ENCODE results near the gene RAD51B. TPM values are rescaled to one million over a fixed set of nuclear protein-coding genes. Genes with fewer than 3 reads are reported as not detected.

RAD51B gene
- total and polyA plus RNA-seq, 9 of the 15 experiments (the other 6 are each of a cell fraction or from before 2014, with no cell fraction given), result 8.5 to 17.3 (median 11.3) TPM

GRCh38 chr14:68590201-68590522 lies 770.6 kb downstream of the RAD51B start (continued):
- TF ChIP-seq TCF15 (CRISPR knock-in tag; IDR thresholded peaks at IDR 0.05) (no peak), ZNF232 (CRISPR knock-in tag; IDR thresholded peaks at IDR 0.05) (no peak), FOXJ3 (CRISPR knock-in tag; IDR thresholded peaks at IDR 0.05) (no peak), HOMEZ (CRISPR knock-in tag; IDR thresholded peaks at IDR 0.05) (no peak)

- Histone ChIP-seq H3K27me3 (ENCODE audit: control insufficient read depth in 2 of 2, insufficient read depth in 2 of 2, low read length in 2 of 2) (no peaks in the 10 kb centered on the region; a peak in 2 of 5 replicates), H3K4me2 (ENCODE audit: insufficient read depth, low read length) (no peak overlapping the region), H4K20me1 (replicated peaks; ENCODE audit: control insufficient read depth, insufficient read depth, low read length) (no peaks in the 10 kb centered on the region; the same call in 1 of the 2 replicates), H3K9me1 (ENCODE audit: control insufficient read depth, insufficient read depth, low read length) (no peaks in the 10 kb centered on the region), H3K4me1 (replicated peaks in 1 of 2; ENCODE audit: control insufficient read depth in 2 of 2, insufficient read depth in 2 of 2, low read length in 2 of 2) (no peaks in the 10 kb centered on the region; a peak in 2 of 5 replicates), H3K9me3 (replicated peaks; ENCODE audit: control insufficient read depth, insufficient read depth, low read depth, low read length) (no peaks in the 10 kb centered on the region), H3K27ac (ENCODE audit: extremely low read depth, low read depth, low read length) (no peak overlapping the region), H3K9ac (ENCODE audit: insufficient read depth in 1 of 2, low read depth in 2 of 2, low read length in 2 of 2) (no peak overlapping the region), H2AFZ (ENCODE audit: low read depth, low read length) (no peak overlapping the region), H3K4me3 (no peak overlapping the region), H3K79me2 (ENCODE audit: control insufficient read depth, insufficient read depth, low read length) (no peaks in the 10 kb centered on the region), H3K36me3 (ENCODE audit: control insufficient read depth, insufficient read depth, low read length) (no peaks in the 10 kb centered on the region)
- intact Hi-C loops (cut with micrococcal nuclease), result no loop called here
- CTCF ChIA-PET (ENCODE audit: low intra/inter-chr PET ratio), result no interaction called here
- in situ Hi-C loops (cut with MboI), result no loop called here
- FAIRE-seq (no peak), DNase-seq (ENCODE audit: extremely low read depth in 1 of 4, low spot score in 3 of 4) (no peak), ATAC-seq (no peak)
- POLR2A ChIA-PET, result interaction anchor here (1.5 kb wide), 1 partner anchor 17 kb away, joined by 4 read pairs; no protein-coding TSS in a partner anchor
- no TSS peak for BruUV-seq (replicated peaks)
- 11% methylated on average over 3 of the region's 4 CpGs for WGBS (ENCODE audit: insufficient coverage, low coverage, missing lambda C conversion rate)
- TF ChIP-seq HES1 (IDR thresholded peaks at IDR 0.05; ENCODE audit: low read depth) (no peak), ZNF146 (CRISPR knock-in tag; IDR thresholded peaks at IDR 0.05; ENCODE audit: unreplicated experiment) (no peak), ZNF583 (CRISPR knock-in tag; IDR thresholded peaks at IDR 0.05) (no peak), RNF2 (IDR thresholded peaks at IDR 0.05) (no peak), PTRF (tag; IDR thresholded peaks at IDR 0.05) (no peak), STAT5A (IDR thresholded peaks at IDR 0.05; ENCODE audit: borderline replicate concordance, low read length) (no peak), SAFB2 (IDR thresholded peaks at IDR 0.05; ENCODE audit: borderline replicate concordance, low read depth, low read length, severe bottlenecking) (no peak), TOE1 (IDR thresholded peaks at IDR 0.05; ENCODE audit: borderline replicate concordance) (no peak), TOE1 (CRISPR knock-in tag; IDR thresholded peaks at IDR 0.05; ENCODE audit: borderline replicate concordance, low read depth) (no peak), FOXA1 (IDR thresholded peaks at IDR 0.05; ENCODE audit: borderline replicate concordance) (no peak), ATF2 (CRISPR knock-in tag; IDR thresholded peaks at IDR 0.05) (no peak), JUNB (CRISPR knock-in tag; conservative IDR thresholded peaks at IDR 0.05) (no peak), MTF1 (CRISPR knock-in tag; IDR thresholded peaks at IDR 0.05; ENCODE audit: borderline replicate concordance) (no peak), MBD2 (IDR thresholded peaks at IDR 0.05; ENCODE audit: borderline replicate concordance, low read depth) (no peak), ZKSCAN3 (CRISPR knock-in tag; IDR thresholded peaks at IDR 0.05) (no peak), ZNF717 (CRISPR knock-in tag; IDR thresholded peaks at IDR 0.05) (no peak), HDAC1 (IDR thresholded peaks at IDR 0.05) (no peak), NCOA6 (IDR thresholded peaks at IDR 0.05) (no peak)
These were observed 772.2 kb downstream of the RAD51B start for GRCh38 chr14:68591786-68592185.

Measured in K562 (cell line).